GM19238 (cell line): Measurements from ENCODE around the gene MDGA2.

ENCODE experiments used
- DNase-seq: peaks from one replicate; pipeline ENCODE4 v3.0.0; 2011; ENCODE audit warnings: low spot score; ENCODE audit not compliant: insufficient read length

MDGA2 gene

DNA sequence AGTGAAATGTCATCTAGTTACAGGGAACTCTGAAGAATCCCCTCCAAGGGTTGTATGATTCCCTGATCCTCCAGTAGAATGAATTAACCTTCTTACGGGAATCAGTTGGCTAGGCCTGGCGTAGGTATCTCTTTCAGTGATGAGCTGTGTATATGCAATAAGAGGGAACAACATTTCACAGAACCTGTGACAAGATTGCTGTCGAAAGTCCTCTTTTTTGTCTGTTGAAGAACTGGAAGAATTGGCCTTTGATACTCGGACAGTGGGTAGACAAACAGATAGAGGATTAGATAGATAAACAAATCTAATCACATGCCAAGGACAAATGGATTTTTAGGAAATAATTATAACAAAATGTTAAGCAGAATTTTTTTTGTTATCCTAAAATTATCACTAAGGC lies 184.6 kb downstream of the MDGA2 start:
- no peak for DNase-seq

DNA sequence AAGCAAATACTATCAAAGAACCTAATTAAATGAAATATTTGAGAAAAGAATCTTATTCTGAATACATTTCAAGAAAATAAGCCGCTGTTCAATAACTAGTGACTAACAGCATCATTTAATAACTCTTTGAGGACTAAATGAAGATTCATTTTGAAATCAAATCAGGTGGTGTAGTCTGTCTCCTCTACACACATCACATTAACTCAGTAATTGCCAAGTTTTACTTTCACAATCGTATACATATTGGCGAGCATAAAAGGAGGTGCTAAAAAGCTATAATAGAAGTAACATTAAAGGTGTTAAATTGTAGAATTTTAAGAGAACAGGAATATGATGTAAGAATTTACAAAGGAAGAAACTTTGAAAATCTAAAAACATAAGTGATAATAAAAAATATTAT lies 185.1 kb downstream of the MDGA2 start:
- no peak for DNase-seq

DNA sequence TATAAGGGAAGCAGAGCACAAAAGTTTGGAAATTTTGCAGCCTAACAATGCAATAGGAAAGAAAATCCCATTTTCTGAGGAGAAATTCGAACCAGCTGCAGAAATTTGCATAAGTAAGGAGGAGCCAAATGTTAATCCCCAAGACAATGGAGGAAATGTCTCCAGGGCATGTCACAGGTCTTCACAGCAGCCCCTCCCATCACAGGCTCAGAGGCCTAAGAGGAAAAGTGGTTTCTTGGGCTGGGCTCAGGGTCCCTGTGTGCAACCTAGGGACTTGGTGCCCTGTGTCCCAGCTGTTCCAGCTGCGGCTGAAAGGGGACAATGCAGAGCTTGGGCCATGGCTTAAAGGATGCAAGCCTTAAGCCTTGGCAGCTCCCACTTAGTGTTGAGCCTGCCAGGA lies 190.0 kb downstream of the MDGA2 start:
- no peak for DNase-seq

GRCh38 chr14:47483449-47483848 lies 192.0 kb downstream of the MDGA2 start:
- no peak for DNase-seq

GRCh38 chr14:47471075-47471474 lies 204.3 kb downstream of the MDGA2 start:
- no peak for DNase-seq

DNA sequence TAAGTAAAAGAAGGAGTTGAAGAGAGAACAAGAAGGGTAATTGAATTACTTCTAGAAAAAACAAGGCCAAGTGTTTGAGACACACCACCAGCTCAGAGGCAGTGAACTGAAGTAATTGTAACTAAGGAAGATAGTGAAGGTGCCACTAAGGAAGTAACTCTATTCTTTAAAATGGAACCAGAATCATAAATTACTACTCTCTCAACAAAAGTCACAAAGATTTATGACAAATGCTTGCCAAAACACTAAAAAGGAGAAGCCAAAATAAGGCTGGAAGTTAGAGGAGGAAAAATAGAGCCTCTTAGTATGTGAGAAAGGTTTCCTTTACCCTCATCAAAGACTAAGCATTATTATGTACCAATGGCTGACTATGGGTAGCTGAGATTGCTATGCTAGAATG lies 208.5 kb downstream of the MDGA2 start:
- no peak for DNase-seq

DNA sequence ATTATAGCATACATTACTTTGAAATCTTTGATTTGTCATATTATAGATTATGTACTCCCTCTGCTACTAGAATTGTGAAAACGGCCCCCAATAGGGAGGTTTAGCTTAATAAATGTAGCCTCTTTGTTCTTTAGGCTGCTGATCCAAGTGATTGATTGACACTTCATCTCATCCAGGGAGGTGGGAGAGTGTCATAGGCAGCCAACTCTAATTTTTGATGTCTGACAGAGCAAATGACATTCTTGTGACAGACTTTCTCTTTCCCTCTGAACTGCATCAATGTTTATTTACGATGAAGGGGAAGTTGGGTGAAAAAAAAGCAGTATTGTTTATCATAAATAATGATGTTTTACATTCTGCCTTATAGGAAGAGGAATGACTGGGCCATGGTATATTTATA lies 221.4 kb downstream of the MDGA2 start:
- DNase-seq, result no peak

GRCh38 chr14:47447076-47447475 lies 228.3 kb downstream of the MDGA2 start:
- no peak for DNase-seq

DNA sequence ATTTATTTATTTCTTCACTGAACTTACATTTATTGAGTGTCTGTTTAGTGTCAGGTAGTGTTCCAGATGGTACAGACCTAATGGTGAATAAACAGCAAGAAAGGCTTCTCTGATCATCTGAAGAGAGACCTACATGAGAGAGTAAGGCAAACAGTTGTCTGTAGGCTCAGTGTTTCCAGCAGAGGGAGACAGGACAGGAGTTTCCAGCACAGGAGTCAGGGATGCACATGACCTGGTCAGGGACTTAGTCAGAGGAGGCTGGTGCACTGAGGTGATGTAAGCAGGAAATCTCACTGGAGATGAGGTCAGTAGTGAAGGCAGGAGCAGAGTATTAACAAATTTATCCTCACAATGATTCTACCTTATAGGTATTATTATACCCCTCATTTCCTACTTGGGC lies 233.2 kb downstream of the MDGA2 start:
- no peak for DNase-seq

DNA sequence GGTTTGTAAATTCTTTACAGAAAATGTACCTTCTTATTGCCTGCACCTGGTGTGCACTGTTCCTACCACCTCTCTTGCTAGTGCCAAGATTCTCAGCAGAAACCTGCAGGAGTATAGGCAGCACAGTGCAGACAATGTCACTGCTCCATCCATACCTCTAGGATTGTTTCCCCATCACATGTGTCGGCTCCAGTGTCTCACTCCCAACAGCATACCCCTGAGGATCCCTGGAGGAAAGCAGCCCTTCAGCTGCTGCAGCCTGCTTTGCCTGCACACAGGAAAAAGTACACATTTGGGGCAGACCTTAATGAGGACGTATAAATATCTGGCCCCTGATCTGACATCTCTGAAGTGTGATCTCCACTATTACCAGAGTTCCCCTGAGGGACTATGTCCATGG lies 235.5 kb downstream of the MDGA2 start:
- no peak for DNase-seq

DNA sequence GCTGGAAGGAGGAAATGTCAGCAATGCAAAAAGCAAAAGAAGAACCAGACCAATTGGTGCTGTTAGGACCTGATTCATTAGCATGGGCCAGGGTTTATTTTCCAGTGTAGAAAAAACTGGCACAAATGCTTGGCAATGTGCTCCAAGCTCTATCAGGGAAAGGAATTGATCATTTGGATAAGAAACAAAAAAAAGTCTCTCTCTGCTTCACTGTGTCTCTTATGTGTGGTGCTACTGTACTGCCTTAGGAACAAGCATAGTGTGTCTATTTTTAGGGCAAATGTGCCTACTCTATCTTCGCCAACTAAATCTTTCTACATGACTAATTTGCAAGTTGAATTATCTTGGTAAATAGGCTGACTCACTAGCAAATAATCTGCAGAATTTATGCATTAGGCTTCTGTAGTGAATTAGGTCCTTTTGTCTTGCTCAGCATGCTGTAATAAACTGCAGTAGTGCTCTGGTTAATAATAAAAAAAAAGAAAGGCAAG lies 236.7 kb downstream of the MDGA2 start:
- no peak for DNase-seq

DNA sequence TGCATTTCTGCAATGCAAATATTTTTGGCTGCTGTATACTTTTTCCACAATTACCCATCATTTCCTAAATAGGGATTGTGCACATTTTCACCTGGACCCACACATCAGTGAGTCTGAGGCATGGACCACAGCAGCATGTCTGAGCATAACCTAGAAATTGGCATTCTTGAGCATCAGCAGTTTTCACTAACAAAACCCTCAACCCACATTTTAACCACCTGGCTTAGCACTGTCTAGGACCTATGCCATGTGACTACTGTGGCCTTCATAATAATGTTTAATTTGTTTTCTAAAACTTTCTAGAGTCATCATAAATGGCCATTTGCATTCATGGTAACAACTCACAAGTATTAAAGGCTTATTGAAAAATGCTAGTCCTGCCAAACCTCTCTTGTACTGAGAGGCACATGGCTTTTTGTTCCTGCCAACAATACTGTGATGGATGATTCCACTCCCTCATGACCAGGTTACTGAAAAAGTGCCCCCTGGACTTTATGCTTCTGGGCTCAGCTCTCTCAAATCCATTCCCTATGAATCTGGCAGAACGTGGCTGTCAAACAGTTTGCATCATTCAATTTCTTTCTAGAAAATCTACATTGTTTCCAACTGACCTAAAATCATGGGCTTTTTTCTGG lies 240.0 kb downstream of the MDGA2 start:
- DNase-seq, result no peak

DNA sequence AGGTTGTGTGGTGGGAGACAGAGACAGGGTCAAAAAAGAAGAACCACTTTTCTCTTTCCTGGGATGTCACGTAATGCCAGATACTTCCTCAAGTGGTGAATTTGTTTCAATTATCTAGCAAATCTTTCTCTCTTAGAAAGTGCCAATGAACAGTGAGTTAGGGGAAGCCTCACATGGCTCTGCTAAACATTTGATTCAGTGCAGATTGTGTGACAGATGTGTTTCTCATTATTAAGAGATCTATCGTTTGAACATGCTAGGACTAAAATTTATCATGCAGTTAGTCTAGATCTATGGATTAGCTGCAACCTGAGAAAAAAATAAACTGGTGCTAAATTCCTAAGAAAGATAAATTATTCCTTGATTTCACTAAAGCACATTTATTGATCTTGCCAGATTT lies 247.8 kb downstream of the MDGA2 start:
- DNase-seq, result no peak

DNA sequence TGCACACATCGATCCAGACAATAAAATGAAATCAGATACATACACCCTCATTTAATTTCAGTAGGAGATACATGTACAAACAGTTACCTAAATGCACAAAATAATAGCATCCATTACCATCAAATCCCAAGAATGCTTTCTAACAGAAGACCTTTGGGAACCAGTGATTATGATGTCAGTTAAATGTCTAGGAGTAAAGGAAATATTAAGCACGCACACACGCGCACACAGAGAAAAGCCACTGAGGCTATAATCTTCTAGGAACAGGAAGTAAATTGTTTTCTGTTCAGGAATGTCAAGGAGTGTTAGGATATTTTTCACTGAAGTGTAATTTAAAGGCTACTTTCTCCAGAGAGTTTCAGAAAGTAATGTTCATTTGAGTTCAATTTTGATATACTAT lies 250.1 kb downstream of the MDGA2 start:
- no peak for DNase-seq

DNA sequence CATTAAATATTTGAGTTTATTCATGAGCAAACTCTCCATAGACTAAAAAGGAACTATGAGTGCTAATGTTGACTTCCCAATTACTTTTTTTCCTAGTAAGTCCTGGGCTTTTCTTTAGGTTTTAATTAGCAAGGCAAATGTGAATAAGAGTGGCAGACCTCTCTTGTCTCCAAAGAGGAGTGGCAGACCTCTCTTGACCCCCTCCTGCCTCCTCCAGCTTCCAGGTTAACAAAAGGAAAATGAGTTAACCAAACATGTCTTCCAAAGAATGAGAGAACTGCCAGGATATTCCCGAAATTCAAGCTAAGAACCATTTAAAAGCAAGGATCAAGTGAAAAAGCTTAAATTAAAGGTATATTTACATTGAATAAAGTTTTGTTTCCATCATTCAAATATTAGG lies 253.2 kb downstream of the MDGA2 start:
- DNase-seq, result no peak

- DNase-seq, result no peak
Measured at GRCh38 chr14:47411523-47411922, 263.9 kb downstream of the MDGA2 start.

GRCh38 chr14:47392326-47392725 lies 283.1 kb downstream of the MDGA2 start:
- no peak for DNase-seq

- DNase-seq, result no peak
Measured at GRCh38 chr14:47390831-47391504, 284.4 kb downstream of the MDGA2 start.

GRCh38 chr14:47389535-47389934 lies 285.9 kb downstream of the MDGA2 start:
- DNase-seq, result no peak

GRCh38 chr14:47366006-47366405 lies 309.4 kb downstream of the MDGA2 start:
- no peak for DNase-seq

GRCh38 chr14:47365233-47365632 lies 310.2 kb downstream of the MDGA2 start:
- no peak for DNase-seq

- no peak for DNase-seq
Measured at GRCh38 chr14:47353186-47353585, 322.2 kb downstream of the MDGA2 start.

- no peak for DNase-seq
Measured at GRCh38 chr14:47346849-47347248, 328.6 kb downstream of the MDGA2 start.
